Testis (tissue), 3 donors: ENCODE measurements around the gene UPF1. TPM values are rescaled to one million over a fixed set of nuclear protein-coding genes. Genes with fewer than 3 reads are reported as not detected.

Experiments
- DNase-seq: peaks from one replicate; pipeline ENCODE4 v3.0.0-alpha.2; 2019
- H3K27ac ChIP-seq, 2 donors: fragments of 200-600 bp; sonication (generic); one replicate each; pipeline ENCODE4 v1.5.1; 2019
- H3K27me3 ChIP-seq: fragments of 200-600 bp; sonication (generic); one replicate; pipeline ENCODE4 v1.5.1; 2019
- H3K36me3 ChIP-seq: fragments of 200-600 bp; sonication (generic); one replicate; pipeline ENCODE4 v1.5.1; 2017; ENCODE audit warnings: low read depth; ENCODE audit errors: missing control alignments
- H3K4me1 ChIP-seq: fragments of 200-600 bp; sonication (generic); one replicate; pipeline ENCODE4 v1.5.1; 2019
- H3K4me3 ChIP-seq, 2 donors: fragments of 200-600 bp; sonication (generic); one replicate each; pipeline ENCODE4 v1.5.1; 2017 to 2019
- H3K9me3 ChIP-seq: fragments of 200-600 bp; sonication (generic); one replicate; pipeline ENCODE4 v1.5.1; 2017
- POLR2A ChIP-seq: fragments of 450-650 bp; IDR thresholded peaks from one replicate; pipeline ENCODE4 v1.6.1; 2017; ENCODE audit warnings: antibody characterized with exemption, mild to moderate bottlenecking, moderate library complexity
- WGBS, 2 donors: methylation state at CpG; one replicate each; pipeline ENCODE4 v1.1.5; 2018; 5-methylcytosine and 5-hydroxymethylcytosine counted together
- intact Hi-C: fragments of 100-400 bp; cut with DNase I; formaldehyde crosslinking; loops from one replicate; pipeline ENCODE4 v1.15.1; 2023; ENCODE audit warnings: low total_unique reads
- polyA plus RNA-seq: library from polyadenylated mRNA; stranded (reverse); fragments of 350-450 nt; fragmentation: Illumina TruSeq; extraction: RNeasy Lipid Tissue Mini Kit (QIAGEN cat#74804); gene quantifications from one replicate; pipeline ENCODE4 v1.2.3, GENCODE V29; 2014; ENCODE audit warnings: low read depth, low replicate concordance; ENCODE audit not compliant: insufficient read depth
- total RNA-seq, 2 donors: library from RNA; depleted of rRNA; stranded (reverse); fragments of >200 nt; gene quantifications; one replicate each; pipeline ENCODE4 v1.2.3, GENCODE V29; 2016
- TF ChIP-seq, protein P1 (sequence below), 3 experiments: fragments of 450-650 bp in 2 of 3; fragments of 200-600 bp in 1 of 3; sonication (generic) in 1 of 3; IDR thresholded peaks; one replicate each; pipeline ENCODE4 v1.5.1; 2016 to 2019; ENCODE audit warnings: antibody characterized with exemption in 3 of 3, mild to moderate bottlenecking in 2 of 3, moderate library complexity in 1 of 3

Gene UPF1
- total and polyA plus RNA-seq, 3 donors from 2014 or later = 99.0 to 188 (median 176) TPM

DNA sequence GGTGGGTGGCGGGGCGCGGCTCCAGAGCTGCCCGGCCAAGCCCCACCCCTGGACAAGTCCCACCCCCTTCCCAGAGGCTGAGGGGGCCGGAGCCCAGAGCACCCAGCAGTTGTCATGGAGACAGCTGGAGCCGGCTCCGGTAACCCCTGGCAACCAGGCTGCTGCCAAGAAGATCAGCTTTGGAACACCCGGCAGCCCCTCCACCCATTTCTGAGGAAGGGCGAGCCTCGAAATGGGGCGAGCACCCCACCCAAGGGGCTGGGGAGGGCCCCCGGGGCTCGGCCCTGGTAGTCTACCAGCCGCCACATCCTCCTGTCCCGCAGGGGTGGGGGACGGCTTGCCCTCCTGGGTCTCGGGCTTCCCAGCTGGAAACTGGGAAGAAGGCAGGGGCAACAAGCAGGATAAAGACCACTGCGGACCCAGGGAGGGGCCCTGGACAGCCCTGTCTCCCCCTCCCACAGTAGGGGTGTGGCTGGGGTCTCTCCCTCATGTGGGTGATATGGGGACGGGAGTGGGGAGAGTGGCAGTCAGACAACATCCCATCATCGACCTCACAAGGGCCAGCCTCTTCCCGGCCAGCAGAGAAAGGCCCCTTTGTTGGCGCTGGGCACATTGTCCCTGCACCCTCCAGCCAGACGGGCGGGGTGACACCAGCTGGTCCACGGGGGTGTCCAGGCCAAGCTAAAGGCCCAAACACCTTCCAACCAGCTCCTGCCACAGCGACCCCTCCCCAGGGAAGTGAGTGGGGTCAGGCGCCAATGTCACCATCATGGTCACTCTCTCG is 62.7 kb downstream of the UPF1 start:
- H3K4me1 ChIP-seq = peaks cover 21% of the 10 kb centered on the region
- peak; percentile 69 for DNase-seq
- H3K27me3 ChIP-seq = no peaks in the 10 kb centered on the region
- WGBS, 2 donors = 0 to 4% methylated on average over 8 to 25 of the region's 28 CpGs
- peak overlapping the region; percentile 50 to 65 for H3K4me3 ChIP-seq
- TF ChIP-seq POLR2A = no peak
- TF ChIP-seq, protein P1, sequence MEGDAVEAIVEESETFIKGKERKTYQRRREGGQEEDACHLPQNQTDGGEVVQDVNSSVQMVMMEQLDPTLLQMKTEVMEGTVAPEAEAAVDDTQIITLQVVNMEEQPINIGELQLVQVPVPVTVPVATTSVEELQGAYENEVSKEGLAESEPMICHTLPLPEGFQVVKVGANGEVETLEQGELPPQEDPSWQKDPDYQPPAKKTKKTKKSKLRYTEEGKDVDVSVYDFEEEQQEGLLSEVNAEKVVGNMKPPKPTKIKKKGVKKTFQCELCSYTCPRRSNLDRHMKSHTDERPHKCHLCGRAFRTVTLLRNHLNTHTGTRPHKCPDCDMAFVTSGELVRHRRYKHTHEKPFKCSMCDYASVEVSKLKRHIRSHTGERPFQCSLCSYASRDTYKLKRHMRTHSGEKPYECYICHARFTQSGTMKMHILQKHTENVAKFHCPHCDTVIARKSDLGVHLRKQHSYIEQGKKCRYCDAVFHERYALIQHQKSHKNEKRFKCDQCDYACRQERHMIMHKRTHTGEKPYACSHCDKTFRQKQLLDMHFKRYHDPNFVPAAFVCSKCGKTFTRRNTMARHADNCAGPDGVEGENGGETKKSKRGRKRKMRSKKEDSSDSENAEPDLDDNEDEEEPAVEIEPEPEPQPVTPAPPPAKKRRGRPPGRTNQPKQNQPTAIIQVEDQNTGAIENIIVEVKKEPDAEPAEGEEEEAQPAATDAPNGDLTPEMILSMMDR (IDR thresholded peaks at IDR 0.05) = no peak
- no peak overlapping the region for H3K27ac ChIP-seq
- H3K36me3 ChIP-seq = no peaks in the 10 kb centered on the region
- intact Hi-C loops = no loop called here
- H3K9me3 ChIP-seq = no peaks in the 10 kb centered on the region

DNA sequence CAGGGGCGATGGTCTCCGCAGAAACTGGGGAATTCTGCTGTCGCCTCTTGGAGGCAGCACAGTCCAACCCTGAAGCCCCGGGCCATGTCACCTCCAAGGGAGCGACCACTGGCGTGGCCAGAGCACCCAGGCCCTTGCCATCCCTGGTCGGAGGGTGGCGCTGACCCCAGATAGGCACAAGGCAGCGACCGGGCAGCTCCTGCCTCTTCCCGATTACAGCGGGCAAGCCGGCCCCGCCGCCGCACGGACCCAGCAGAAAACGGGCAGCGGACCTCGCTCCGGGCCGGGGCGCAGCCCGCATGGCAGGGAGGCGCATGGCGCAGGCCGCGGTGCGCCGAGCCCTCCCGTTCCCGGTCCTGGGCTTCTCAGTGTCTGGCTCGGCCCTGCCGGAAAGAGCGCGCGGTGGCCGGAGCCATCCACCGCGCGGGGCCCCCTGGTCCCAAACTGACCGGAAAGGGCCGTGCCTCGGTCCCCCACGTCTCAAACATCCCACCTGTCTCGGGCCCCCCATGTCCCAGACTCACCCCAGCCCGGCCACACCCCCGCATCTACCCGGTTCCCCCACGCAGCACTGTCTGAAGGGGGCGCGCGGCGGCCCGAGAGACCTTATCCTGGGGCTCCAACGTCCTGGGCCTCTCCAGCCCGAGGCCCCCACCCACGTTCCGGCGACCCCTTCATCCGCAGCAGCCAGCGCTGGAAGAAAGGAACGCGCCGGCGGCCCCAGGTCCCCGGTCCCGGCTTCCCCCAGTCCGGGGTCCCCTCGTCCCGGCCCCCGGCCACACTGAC is 63.5 kb downstream of the UPF1 start:
- H3K27ac ChIP-seq = peak overlapping the region; percentile 53 to 72
- no peaks in the 10 kb centered on the region for H3K27me3 ChIP-seq
- 0 to 6% methylated on average over 3 to 40 of the region's 72 CpGs for WGBS, 2 donors
- TF ChIP-seq, protein P1 (IDR thresholded peaks at IDR 0.05) = peak in 2 of 3 experiments; percentile 40 to 48
- TF ChIP-seq POLR2A = no peak
- H3K36me3 ChIP-seq = no peaks in the 10 kb centered on the region
- peaks cover 21% of the 10 kb centered on the region for H3K4me1 ChIP-seq
- no peaks in the 10 kb centered on the region for H3K9me3 ChIP-seq
- peak; percentile 84 for DNase-seq
- intact Hi-C loops = no loop called here
- H3K4me3 ChIP-seq = peak overlapping the region; percentile 50 to 65

DNA sequence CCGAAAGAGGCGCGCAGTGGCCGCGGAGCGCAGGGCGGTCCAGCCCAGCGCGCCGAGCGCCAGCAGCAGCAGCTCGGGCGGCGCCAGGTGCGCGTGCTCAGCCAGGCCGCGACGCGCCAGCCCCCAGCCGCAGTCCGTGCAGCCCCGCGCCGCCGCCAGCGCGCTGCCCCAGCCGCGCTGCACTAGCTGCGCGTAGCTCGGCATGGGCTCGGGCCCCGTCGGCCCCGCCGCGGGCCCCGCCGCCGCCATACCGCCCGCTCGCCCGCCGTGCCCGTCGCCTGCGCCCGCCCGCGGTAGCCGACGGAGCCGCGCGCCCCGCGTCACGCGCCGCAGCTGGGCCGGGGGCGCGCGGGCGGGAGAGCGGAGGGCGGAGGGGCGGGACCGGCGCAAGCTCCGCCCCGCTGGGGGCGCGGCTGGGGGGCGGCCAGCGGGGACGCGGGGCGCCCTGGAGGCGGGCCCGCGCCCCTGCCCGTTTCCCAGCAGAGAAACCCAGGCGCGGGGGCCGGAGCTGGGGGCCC is 64.1 kb downstream of the UPF1 start, which contains the start of gene CERS1:
CERS1 (minus strand) TSS at position 335 of the 518 bp plus-strand sequence; CDS start at position 249, 86 bp downstream.
- WGBS, 2 donors = 2% methylated on average over 32 of the region's 89 CpGs; no CpG with 5 or more reads in 1 of the 2 donors
- no peak for DNase-seq
- Histone ChIP-seq H3K4me3 (peak within 1 kb of the TSS; percentile 50 to 65), H3K4me1 (peaks cover 21% of the 10 kb centered on the region), H3K27me3 (no peaks in the 10 kb centered on the region), H3K27ac (peak within 1 kb of the TSS; percentile 53 to 72), H3K9me3 (no peaks in the 10 kb centered on the region), H3K36me3 (no peaks in the 10 kb centered on the region)
- TF ChIP-seq, protein P1 (IDR thresholded peaks at IDR 0.05) = no peak
- no peak for TF ChIP-seq POLR2A
- intact Hi-C loops = no loop called here

DNA sequence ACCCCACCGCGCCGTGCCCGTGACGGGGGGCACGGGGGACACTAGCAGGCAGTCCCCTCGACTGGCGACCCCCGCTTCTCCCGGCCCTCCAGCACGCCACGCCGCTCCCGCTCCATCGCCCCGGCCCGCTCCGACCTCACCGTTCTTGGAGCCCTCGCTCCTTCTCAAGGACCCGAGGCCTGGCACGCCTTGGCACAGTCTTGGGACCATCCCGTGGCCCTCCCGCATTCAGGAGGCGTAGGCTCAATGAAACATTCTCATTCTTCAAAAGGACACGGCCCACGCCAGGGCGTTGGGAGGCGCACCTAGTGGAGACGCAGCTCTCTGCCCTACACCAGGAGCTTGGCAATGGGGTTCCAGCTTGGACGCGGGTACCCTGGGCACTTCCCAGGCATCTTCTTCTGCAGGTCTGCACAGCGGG is 64.7 kb downstream of the UPF1 start:
- 18 to 28% methylated on average over 5 to 13 of the region's 33 CpGs for WGBS, 2 donors
- no peaks in the 10 kb centered on the region for H3K36me3 ChIP-seq
- intact Hi-C loops = no loop called here
- peak; percentile 90 for DNase-seq
- TF ChIP-seq, protein P1 (IDR thresholded peaks at IDR 0.05) = peak in 1 of 3 experiments; percentile 13
- TF ChIP-seq POLR2A = no peak
- H3K4me3 ChIP-seq = peak overlapping the region; percentile 26 to 54
- peaks cover 21% of the 10 kb centered on the region for H3K4me1 ChIP-seq
- no peak overlapping the region for H3K27ac ChIP-seq
- H3K27me3 ChIP-seq = no peaks in the 10 kb centered on the region
- no peaks in the 10 kb centered on the region for H3K9me3 ChIP-seq
